ENCODE results near the gene KMT2C.
"Not testable (repeated sequence)": the region's sequence is repeated elsewhere in the genome, so short reads cannot be mapped to it uniquely, and the experiment has no call there.

KMT2C gene

DNA sequence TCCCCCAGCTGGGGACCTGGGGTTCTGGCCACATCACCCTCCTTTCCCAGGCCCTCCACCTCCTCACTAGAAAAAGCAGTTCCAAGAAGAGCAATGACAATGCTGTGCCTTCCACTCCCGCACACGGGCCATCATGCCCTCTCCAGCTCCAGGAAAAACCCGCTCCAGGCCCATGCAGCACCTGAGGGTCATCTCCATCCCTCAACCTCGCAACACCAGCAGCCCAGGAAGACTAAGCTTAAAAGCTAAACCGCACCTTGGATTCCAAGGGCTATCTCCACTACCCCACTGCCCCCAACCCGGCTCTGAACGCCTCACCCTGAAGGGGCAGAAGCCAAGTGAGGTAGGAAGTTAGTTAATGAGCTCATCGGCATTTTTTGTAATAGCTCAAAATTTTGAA lies 173.7 kb downstream of the KMT2C start:
- H3K4me3 ChIP-seq (ENCODE audit: low read length), result not testable (repeated sequence)

DNA sequence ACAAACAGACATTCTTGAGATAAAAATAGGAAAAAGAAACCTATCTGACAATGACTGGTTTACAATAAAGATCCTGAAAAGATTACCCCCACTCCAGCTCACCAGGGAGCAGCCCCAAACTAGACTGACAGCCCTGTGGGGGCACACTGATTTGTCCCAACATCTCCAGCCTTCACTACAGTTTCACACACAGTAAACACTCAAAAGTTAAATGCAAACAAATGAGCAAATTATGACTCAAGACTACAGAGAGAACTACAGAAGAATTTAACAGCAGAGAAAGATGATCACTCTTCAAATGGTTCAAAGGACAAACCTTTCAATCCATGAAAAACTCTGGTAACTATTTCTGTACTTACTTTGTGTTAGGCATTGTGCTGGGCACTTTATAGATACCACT lies 176.2 kb downstream of the KMT2C start:
- H3K4me3 ChIP-seq (ENCODE audit: low read length), result not testable (repeated sequence)

DNA sequence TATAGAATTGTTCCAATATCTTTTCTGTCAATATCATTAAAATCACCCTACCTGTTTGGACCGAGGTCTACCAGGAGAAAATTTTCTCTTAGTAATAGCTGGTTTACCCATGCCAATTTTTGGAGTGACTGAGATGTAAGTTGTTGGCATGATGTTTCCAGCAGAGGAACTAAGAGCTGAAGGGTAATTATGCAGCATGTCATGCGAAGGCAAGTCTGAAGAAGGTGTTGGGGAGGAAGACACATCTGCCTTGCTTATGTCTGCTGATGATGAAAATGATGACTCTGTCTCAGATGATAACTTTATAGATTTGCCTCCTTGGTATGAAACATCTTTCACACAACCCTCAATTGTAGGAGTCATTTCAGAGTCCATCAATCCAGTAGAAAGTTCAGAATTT lies 188.0 kb downstream of the KMT2C start:
- not testable (repeated sequence) for H3K4me3 ChIP-seq (ENCODE audit: low read length)

DNA sequence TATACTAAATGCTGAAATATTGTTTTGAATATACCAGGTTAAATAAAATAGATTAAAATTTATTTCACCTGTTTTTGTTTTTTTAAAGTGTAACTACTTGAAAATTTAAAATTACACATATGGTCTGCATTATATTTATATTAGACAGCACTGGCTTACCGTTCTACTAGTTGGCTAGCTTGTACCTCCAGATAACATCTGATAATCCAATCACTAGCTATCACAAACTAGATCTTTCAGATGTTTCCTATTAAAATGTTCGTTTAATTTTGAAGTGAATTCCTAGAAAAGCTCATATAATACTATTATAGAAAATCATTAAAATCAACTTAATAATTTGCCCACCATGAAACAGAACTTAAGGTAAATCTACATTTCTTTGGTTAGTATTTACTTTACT lies 190.4 kb downstream of the KMT2C start:
- H3K4me3 ChIP-seq (ENCODE audit: low read length), result not testable (repeated sequence)

DNA sequence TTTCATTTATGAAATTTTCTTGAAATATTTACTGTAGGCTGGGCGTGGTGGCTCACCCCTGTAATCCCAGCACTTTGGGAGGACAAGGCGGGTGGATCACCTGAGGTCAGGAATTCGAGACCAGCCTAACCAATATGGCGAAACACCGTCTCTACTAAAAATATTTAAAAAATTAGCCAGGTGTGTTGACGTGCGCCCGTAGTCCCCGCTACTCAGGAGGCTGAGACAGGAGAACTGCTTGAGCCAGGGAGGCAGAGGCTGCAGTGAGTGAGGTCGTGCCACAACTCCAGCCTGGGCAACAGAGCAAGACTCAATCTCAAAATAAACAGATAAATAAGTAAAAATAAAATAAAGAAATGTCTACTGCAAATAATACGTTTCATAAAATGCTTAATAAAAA lies 192.3 kb downstream of the KMT2C start:
- H3K4me3 ChIP-seq (ENCODE audit: low read length), result not testable (repeated sequence)

DNA sequence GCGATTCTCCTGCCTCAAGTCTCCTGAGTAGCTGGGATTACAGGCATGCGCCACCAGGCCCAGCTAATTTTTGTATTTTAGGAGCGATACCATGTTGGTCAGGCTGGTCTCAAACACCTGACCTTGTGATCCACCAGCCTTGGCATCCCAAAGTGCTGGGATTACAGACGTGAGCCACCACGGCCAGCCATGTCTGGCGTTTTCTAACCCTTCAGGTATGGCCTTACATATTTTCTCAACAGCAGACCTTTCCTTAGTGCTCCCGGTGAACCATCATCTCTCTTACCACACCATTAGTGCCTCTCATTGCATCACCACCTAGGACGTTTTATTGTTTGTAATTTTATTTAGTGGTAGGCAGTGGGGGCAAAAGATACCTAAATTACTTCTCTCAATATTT lies 194.5 kb downstream of the KMT2C start:
- H3K4me3 ChIP-seq (ENCODE audit: low read length), result not testable (repeated sequence)

DNA sequence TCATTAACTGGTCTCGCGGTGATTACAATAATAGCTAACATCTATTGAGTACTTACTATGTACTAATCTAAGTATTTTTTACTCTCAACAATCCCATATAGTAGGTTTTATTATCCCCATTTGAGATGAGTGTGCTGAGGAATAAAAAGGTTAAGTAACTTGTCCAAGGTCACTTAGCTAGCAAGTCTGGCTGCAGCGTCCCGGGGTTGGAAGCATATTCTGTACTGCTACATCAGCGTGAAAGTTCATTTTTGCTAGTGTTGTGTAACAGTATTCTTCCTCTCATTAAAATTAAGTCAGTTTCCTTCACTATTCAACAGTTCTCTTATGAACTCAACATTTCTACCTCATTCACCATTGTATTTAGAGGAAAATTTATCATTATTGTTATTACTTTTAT lies 199.5 kb downstream of the KMT2C start:
- H3K4me3 ChIP-seq (ENCODE audit: low read length), result not testable (repeated sequence)

DNA sequence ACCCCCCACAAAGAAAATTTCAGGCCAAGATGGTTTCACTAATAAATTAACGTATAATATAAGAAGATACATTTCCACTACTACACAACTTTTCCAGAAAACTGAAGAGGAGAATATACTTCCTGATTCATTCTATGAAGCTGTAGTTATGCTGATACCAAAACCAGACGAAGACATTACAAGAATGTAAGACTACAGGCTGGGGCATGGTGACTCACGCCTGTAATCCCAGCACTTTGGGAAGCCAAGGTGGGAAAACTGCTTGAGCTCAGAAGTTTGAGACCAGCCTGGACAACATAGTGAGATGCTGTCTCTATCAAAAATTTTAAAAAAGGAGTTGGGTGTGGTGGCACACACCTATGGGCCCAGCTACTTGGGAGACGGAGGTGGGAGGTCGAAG lies 201.4 kb downstream of the KMT2C start:
- H3K4me3 ChIP-seq (ENCODE audit: low read length), result not testable (repeated sequence)

DNA sequence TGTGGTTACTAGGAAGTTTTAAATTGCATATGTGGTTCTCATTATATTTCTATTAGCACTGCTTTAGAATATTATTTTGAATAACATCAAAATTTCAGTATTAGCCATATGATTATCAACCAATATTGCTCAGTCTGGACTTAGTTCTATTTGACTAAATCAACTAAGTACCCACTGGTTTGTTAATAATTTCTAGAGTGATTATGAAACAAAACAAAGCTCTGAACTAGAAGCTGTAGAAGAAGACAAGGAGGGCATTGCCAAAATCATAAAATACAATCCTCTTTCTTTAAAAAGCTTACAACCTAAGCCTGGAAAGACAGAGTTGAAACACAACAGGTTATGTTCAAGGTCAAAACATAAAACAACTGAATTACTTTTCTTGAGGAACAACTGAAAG lies 204.7 kb downstream of the KMT2C start:
- no peak overlapping the region for H3K4me3 ChIP-seq (ENCODE audit: low read length)
- no peak for TF ChIP-seq ZNF274 (IDR thresholded peaks at IDR 0.05; ENCODE audit: low read depth, low read length)

DNA sequence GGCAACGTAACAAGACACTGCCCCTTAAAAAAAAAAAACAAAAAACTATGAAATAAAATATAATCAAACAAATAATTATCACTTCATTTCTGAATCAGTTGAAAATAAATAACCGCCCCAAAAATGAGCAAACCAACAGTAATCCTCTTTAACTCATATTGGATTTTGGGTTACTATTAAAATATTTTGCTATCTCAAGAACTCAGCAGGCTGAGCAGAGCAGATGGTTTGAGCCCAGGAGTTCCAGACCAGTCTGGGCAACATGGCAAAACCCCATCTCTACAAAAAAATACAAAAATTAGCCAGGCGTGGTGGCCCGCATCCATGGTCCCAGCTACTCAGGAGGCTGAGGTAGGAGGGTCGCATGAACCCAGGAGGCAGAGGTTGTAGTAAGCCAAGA lies 216.2 kb downstream of the KMT2C start:
- not testable (repeated sequence) for H3K4me3 ChIP-seq (ENCODE audit: low read length)

DNA sequence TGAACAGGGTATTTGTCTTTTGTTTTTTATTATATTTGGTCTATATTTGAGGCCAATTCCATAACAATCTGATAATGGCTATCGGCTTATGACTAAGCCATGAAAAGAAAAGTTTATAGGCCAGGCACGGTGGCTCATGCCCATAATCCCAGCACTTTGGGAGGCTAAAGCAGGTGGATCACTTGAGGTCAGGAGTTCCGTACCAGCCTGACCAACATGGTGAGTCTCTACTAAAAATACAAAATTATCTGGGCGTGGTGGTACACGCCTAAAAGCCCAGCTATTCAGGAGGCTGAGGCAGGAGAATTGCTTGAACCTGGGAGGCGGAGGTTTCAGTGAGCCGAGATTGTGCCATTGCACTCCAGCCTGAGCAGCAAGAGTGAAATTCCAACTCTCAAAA lies 227.0 kb downstream of the KMT2C start:
- not testable (repeated sequence) for H3K4me3 ChIP-seq (ENCODE audit: low read length)

DNA sequence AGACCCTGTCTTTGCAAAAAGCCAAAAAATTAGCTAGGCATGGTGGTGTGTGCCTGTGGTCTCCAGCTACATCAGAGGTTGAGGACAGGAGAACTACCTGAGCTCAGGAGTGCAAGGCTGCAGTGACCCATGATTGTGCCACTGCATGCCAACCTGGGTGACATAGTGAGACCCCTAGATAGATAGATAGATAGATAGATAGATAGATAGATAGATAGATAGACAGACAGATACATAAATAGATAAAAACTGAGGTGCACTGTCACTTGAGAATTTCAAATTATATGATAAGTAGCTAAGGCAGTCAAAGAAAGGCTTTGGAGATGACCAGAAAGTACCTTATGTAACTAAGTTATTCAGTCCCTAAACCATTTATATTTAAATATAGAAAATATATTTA lies 231.4 kb downstream of the KMT2C start:
- H3K4me3 ChIP-seq (ENCODE audit: low read length), result not testable (repeated sequence)

DNA sequence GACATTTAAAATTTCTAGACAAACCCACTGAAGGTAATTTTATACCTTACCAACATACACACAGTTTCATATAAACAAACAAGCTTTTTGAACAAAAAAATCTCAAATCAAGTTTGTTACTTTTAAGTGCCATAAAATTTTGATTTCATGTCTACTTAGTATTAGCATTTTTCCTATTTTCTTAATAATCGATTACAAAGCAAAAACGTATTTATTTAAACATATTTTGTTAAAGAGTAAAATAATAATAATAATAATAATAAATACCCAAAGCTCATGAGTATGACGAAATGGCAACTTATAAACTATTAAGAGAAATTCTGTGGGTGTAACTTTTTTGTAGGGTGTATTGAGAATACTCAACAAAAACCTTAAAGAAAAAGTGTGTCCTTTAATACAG lies 232.7 kb downstream of the KMT2C start:
- no peak overlapping the region for H3K4me3 ChIP-seq (ENCODE audit: low read length)
- TF ChIP-seq ZNF274 (IDR thresholded peaks at IDR 0.05; ENCODE audit: low read depth, low read length), result no peak

DNA sequence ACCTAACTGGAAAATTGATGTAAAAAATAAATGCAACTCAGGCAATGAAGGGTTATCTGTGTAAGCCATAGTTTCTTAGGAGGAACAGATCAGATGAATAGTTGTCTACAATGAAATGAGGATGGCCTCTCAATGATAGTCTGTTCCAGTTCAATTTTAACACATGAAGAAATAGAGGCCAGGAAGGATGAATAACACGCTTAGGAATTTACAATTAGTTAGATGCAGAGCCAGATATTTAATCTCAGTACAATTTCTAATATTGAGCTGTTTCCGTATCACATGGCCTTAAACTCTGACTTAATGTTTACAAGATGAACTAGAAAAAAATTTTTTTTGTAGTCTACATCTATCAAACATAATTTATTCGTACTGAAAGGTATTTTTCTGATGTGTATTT lies 233.7 kb downstream of the KMT2C start:
- no peak for TF ChIP-seq ZNF274 (IDR thresholded peaks at IDR 0.05; ENCODE audit: low read depth, low read length)
- no peak overlapping the region for H3K4me3 ChIP-seq (ENCODE audit: low read length)

DNA sequence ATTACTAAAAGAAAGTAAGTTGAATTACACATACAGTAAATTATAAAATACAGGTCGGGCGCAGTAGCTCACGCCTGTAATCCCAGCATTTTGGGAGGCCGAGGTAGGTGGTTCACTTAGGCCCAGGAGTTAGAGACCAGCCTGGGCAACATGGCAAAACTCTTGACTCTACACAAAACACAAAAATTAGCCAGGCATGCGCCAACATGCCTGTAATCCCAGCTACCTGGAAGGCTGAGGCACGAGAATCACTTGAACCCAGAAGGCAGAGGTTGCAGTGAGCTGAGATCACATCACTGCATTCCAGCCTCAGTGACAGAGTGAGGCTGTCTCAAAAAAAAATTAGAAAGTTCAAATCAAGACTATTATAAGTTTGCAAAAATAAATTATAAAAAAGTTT lies 235.4 kb downstream of the KMT2C start:
- H3K4me3 ChIP-seq (ENCODE audit: low read length), result no peak overlapping the region
- TF ChIP-seq ZNF274 (IDR thresholded peaks at IDR 0.05; ENCODE audit: low read depth, low read length), result no peak

DNA sequence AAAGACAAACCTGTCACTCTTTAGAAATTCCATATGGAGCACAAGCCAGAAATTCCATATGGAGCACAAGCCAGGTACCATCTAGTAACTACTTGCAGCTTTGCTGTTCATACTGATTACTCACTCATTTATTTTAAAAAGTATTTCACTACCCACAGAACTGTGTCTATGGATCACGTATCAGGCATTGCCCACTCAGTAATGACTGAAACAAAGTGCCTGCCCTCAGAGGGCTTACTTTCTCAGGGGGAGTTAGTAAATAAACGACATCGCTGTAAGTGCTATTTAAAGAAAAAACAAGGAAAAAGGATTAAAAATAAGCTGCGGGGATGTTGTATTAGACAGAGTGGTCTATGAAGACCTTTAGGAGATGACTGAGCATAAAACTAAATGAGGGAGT lies 239.4 kb downstream of the KMT2C start:
- H3K4me3 ChIP-seq (ENCODE audit: low read length), result no peak overlapping the region
- TF ChIP-seq ZNF274 (IDR thresholded peaks at IDR 0.05; ENCODE audit: low read depth, low read length), result no peak

DNA sequence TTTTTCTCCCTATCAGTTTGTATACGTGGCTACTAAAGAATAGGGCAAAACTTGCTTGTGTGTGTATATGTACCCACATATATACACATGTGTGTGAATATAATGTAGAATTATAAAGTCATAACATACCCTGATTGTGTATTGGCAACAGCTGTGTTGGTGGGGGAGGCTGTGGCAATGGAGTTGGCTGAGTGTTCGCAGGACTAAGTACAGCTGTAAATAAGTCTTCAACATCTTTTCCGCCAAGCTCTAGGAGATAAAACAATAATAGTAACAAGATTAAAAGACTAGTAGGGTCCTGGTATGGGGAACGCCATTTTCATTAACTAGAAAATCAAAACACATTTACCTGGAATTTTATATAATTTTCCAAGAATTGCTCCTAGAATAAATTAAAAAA lies 241.9 kb downstream of the KMT2C start:
- no peak overlapping the region for H3K4me3 ChIP-seq (ENCODE audit: low read length)
- no peak for TF ChIP-seq ZNF274 (IDR thresholded peaks at IDR 0.05; ENCODE audit: low read depth, low read length)

DNA sequence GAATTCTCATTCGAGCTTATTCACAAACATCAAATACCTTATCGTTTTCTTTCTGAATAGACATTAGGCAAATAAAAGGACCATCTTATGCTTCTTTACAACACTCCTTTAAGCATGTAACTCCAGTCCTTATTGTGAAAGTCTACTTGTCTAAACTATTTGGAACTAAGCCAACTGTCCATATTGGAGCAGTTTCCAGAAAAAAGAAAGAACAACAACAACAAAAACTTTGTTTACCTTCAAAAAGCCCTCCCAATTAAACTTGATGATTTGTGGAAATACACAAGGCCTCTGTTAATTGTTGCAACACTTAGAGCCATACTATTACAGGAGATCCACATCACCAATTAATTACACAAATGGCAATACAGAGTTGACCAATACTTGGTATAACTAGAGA lies 246.7 kb downstream of the KMT2C start:
- no peak for TF ChIP-seq ZNF274 (IDR thresholded peaks at IDR 0.05; ENCODE audit: low read depth, low read length)
- H3K4me3 ChIP-seq (ENCODE audit: low read length), result no peak overlapping the region

Data from GM08714 (cell line).